ENCODE data around the gene PALMD.

- TF ChIP-seq CTCF (IDR thresholded peaks at IDR 0.05) (no peak), TP53 (CRISPR knock-in tag; IDR thresholded peaks at IDR 0.05) (no peak), POLR2A (IDR thresholded peaks at IDR 0.05; ENCODE audit: low read length) (no peak)
Observed at GRCh38 chr1:99675292-99675691, 29.4 kb downstream of the PALMD start.

All from A549 (cell line).